GM12801 (cell line): ENCODE data around the gene OR5V1.

Source experiments
- CTCF ChIP-seq: IDR thresholded peaks from one replicate; pipeline ENCODE4 v1.5.1; 2011; ENCODE audit warnings: control low read depth; ENCODE audit not compliant: insufficient read length; ENCODE audit errors: extremely low read depth

The OR5V1 gene

GRCh38 chr6:29368765-29369164, at the start of gene OR5V1:
Gene OR5V1 (minus strand): TSS chr6:29368865. CDS start chr6:29356195, 12,670 bp downstream.
- no peak for TF ChIP-seq CTCF

GRCh38 chr6:29414588-29414987, 45.9 kb upstream of the OR5V1 start, which contains the start of gene OR12D1:
Gene OR12D1 (plus strand): TSS chr6:29414928.
- no peak for TF ChIP-seq CTCF

GRCh38 chr6:29403801-29404200, 35.1 kb upstream of the OR5V1 start:
- TF ChIP-seq CTCF: no peak

- no peak for TF ChIP-seq CTCF
Measured at GRCh38 chr6:29399525-29399924, 30.9 kb upstream of the OR5V1 start.

GRCh38 chr6:29395331-29395730, 26.7 kb upstream of the OR5V1 start, which contains the start of gene OR12D2:
Gene OR12D2 (plus strand): TSS chr6:29395631. CDS start chr6:29396700, 1,069 bp downstream.
- TF ChIP-seq CTCF: no peak

- TF ChIP-seq CTCF: no peak
Measured at GRCh38 chr6:29388533-29388932, 19.9 kb upstream of the OR5V1 start.

- TF ChIP-seq CTCF: no peak
Measured at GRCh38 chr6:29376003-29376402, 7.3 kb upstream of the OR5V1 start.
